Measurements from ENCODE around the gene CABP1.

CABP1 gene

DNA sequence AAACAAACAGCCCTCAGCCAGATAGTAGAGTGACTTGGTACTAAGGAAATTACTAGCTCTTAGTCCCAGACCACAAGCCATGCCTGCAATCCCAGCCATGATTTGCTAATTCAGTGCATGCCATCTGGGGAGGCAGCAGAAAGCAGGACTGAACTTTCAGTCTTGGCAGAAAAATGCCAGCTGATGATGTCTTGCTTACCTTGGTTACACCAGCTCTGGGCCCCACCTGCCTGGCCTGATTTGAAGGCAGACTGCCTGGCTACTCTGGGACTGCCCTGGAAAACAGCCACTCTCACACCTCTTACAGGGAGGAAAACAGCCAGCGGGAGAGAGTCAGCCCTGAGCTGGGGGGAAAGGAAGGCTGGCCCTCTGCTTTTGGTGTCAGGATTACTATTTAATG, 65.2 kb downstream of the CABP1 start:
- no peak for FAIRE-seq
- TF ChIP-seq POLR2AphosphoS5 (IDR thresholded peaks at IDR 0.05; ENCODE audit: low read depth, low read length) (no peak), POLR2A (IDR thresholded peaks at IDR 0.05; ENCODE audit: low read depth, low read length) (no peak), TAF1 (IDR thresholded peaks at IDR 0.05; ENCODE audit: borderline replicate concordance, low read depth, low read length) (no peak)
- no peak for DNase-seq (ENCODE audit: insufficient read length)

DNA sequence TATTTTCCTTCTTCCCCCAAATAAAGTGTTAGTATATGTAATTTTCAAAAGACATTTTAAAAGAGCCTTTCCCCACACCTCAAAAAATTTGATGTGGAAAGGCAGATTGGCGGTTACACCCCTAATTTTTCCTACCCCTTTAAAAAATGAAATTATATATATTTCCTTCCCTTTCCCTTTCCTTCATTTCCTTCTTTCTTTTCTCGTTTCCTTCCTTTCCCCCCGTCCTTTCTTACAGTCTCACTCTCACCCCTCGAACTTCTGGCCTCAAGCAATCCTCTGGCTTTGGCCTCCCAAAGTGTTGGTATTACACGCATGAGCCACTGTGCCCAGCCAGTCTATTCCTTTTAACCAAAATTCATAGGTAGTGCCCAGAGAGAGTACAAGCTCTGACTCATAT, 65.6 kb downstream of the CABP1 start:
- DNase-seq (ENCODE audit: insufficient read length) (no peak), FAIRE-seq (no peak)
- TF ChIP-seq TAF1 (IDR thresholded peaks at IDR 0.05; ENCODE audit: borderline replicate concordance, low read depth, low read length) (no peak), POLR2AphosphoS5 (IDR thresholded peaks at IDR 0.05; ENCODE audit: low read depth, low read length) (no peak), POLR2A (IDR thresholded peaks at IDR 0.05; ENCODE audit: low read depth, low read length) (no peak)

DNA sequence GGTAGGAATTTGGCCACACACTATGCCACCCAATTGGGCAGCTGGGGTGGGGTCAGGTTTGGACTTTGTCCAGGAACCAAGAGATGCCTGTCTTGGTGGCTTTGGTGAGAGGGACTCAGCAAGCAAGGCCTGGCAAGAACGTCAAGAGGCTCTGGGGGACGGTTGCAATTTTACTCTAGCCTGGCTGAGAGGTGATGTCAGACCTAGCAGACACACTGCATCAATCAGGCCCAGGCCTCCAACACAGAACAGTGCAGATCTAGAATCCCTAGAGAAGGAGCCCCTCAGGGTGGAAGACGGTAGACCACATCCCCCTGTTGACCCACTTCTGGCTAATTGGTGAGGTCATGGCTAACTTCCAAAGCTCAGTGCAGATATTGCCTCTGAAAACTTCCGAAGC, 68.2 kb downstream of the CABP1 start:
- FAIRE-seq (no peak), DNase-seq (ENCODE audit: insufficient read length) (no peak)
- no peak for TF ChIP-seq POLR2AphosphoS5 (IDR thresholded peaks at IDR 0.05; ENCODE audit: low read depth, low read length)

DNA sequence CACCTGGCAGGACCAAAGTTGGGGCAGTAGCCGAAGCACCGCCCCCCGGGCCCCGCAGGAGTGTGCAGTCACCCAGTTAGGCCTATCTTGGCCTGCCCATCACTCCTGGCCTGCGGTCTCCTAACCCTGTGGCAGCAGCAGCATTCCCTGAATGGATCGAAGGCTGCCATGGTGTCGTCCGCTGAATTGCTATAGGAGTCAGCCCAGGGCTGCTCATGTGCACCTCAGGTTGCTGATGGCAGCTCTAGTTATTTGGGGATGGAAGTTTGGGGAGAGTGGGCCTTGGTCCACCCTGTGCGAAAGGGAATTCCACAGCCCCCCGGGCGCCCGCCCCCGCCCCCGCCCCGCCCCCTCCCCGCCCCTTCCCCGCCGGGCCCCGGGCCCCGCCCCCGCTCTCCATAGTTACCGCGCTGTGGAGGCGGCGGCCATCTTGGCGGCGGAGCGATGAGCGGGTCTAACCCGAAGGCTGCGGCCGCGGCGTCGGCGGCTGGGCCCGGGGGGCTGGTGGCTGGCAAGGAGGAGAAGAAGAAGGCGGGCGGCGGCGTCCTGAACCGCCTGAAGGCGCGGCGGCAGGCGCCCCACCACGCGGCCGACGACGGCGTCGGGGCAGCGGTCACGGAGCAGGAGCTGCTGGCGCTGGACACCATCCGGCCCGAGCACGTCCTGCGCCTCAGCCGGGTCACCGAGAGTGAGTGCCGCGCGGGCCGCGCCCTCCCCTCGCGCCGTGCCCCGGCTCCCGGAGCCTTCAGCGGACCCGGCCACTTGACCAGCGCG, 69.8 kb downstream of the CABP1 start, which contains the start of gene UNC119B:
UNC119B (plus strand) TSS at position 428 of the 774 bp plus-strand sequence; CDS start at position 445, 17 bp downstream.
- TF ChIP-seq POLR2A (IDR thresholded peaks at IDR 0.05; ENCODE audit: low read depth, low read length) = peak; percentile 53; the same call in 1 of the 2 replicates
- no peak for TF ChIP-seq POLR2AphosphoS5 (IDR thresholded peaks at IDR 0.05; ENCODE audit: low read depth, low read length)
- TF ChIP-seq TAF1 (IDR thresholded peaks at IDR 0.05; ENCODE audit: borderline replicate concordance, low read depth, low read length) = 0 out of 2 replicates have a peak, but pooled peaks have one; percentile 11
- DNase-seq (ENCODE audit: insufficient read length) (peak; percentile 86), FAIRE-seq (no peak)

DNA sequence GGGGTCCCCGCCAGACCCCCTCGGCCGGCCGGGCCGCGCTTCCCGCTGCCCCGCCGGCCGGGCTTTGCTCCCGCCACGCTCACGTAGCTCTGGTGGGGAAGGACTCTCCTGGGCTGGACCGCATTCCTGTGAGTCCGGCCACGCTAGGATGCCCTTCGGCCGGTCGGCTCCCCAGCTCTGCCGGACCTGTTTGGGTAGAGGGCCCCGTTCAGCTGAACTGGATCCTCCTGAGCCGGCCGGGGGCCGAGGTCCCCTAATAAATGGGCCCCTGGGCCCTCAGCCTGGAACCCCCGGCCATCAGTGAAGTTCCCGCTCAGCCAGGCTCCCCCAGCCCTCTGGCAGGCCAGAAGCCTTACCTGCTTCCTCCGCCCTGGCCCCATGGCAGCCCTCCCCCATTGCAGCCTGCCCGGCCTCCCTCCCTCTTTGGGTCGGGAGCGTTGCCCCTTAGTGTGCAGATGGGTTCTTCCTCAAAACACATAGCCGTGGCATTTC, 70.4 kb downstream of the CABP1 start:
- DNase-seq (ENCODE audit: insufficient read length) (peak; percentile 38), FAIRE-seq (peak; percentile 78)
- no peak for TF ChIP-seq POLR2A (IDR thresholded peaks at IDR 0.05; ENCODE audit: low read depth, low read length)
- TF ChIP-seq TAF1 (IDR thresholded peaks at IDR 0.05; ENCODE audit: borderline replicate concordance, low read depth, low read length) = no peak
- no peak for TF ChIP-seq POLR2AphosphoS5 (IDR thresholded peaks at IDR 0.05; ENCODE audit: low read depth, low read length)

DNA sequence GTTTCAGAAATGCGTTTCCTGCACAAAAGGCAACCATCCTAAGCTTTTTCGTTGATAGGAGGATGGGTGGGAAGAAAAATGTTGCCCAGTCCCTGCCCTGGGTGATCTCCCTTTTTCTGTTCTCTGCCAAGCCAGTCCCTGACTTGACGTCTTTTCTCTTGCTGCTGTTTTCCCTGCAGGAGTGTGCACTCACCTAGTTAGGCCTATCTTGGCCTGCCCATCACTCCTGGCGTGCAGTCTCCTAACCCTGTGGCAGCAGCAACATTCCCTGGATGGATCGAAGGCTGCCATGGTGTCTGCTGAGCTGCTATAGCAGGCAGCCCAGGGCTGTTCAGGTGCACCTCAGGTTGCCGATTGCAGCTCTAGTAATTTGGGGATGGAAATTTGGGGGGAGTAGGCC, 71.0 kb downstream of the CABP1 start:
- DNase-seq (ENCODE audit: insufficient read length) (no peak), FAIRE-seq (peak; percentile 5)
- TF ChIP-seq TAF1 (IDR thresholded peaks at IDR 0.05; ENCODE audit: borderline replicate concordance, low read depth, low read length) = no peak
- TF ChIP-seq POLR2A (IDR thresholded peaks at IDR 0.05; ENCODE audit: low read depth, low read length) = no peak
- TF ChIP-seq POLR2AphosphoS5 (IDR thresholded peaks at IDR 0.05; ENCODE audit: low read depth, low read length) = no peak

DNA sequence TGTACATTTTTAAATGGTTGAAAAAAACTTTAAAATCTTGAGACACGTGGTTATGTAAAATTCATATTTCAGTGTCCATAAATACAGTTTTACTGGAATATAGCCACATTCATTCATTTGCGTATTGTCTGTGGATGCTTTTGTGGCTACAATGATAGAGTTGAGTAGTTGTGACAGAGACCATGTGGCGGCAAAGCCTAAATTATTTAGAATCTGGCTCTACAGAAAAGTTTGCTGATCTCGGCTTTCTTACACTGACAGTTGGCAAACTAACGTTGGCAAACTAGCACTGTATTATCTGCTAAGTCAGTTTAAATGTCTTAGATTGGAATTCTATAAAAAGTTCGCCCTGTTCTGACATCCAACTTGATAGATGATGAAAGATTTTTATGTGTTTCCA, 72.2 kb downstream of the CABP1 start:
- FAIRE-seq (no peak), DNase-seq (ENCODE audit: insufficient read length) (no peak)
- TF ChIP-seq POLR2AphosphoS5 (IDR thresholded peaks at IDR 0.05; ENCODE audit: low read depth, low read length) = no peak
- no peak for TF ChIP-seq POLR2A (IDR thresholded peaks at IDR 0.05; ENCODE audit: low read depth, low read length)
- no peak for TF ChIP-seq TAF1 (IDR thresholded peaks at IDR 0.05; ENCODE audit: borderline replicate concordance, low read depth, low read length)

DNA sequence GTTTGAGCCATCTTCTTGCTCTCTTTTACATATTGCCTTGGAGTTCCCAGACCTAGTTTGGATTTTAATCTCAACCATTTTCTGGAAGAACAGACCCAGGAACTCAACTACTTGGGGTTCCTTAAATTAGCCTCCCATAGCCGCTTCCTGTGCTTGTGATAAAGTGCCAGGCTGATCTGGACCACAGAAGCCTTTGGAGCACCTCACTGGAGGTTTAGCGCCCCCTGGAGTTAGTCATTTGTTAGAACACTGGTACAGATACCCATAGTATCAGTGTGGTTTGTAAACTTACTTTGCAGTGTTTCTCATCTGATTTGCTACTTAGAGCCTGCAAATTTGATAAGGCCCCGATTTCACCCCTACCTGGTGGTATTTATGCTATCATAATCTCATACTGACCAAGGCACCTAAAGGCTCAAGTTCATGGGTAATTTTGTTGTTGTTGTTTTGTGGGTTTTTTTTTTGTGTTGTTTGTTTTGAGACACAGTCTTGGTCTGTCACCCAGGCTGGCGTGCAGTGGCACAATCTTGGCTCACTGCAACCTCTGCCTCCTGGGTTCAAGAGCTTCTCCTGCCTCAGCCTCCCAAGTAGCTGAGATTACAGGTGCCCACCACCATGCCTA, 73.5 kb downstream of the CABP1 start:
- TF ChIP-seq TAF1 (IDR thresholded peaks at IDR 0.05; ENCODE audit: borderline replicate concordance, low read depth, low read length) = no peak
- no peak for TF ChIP-seq POLR2A (IDR thresholded peaks at IDR 0.05; ENCODE audit: low read depth, low read length)
- TF ChIP-seq POLR2AphosphoS5 (IDR thresholded peaks at IDR 0.05; ENCODE audit: low read depth, low read length) = no peak
- DNase-seq (ENCODE audit: insufficient read length) = peak; percentile 51
- peak; percentile 87 for FAIRE-seq
